LNCaP clone FGC (cell line): ENCODE data around the gene DNAI7.

ENCODE experiments used
- DNase-seq: peaks from one replicate; pipeline ENCODE4 v3.0.0-alpha.2; 2011; ENCODE audit warnings: low read depth
- H3K4me3 ChIP-seq: 2 replicates; pipeline ENCODE4 v1.5.1; 2011; ENCODE audit warnings: mild to moderate bottlenecking, low read depth, low read length, control low read depth
- TF ChIP-seq, protein P1 (sequence below): IDR thresholded peaks from 2 replicates; pipeline ENCODE4 v1.5.1; 2012; ENCODE audit warnings: mild to moderate bottlenecking; ENCODE audit not compliant: control insufficient read depth, insufficient read depth; ENCODE audit errors: extremely low read depth

Gene DNAI7

GRCh38 chr12:25194722-25195055 lies 271 bp downstream of the DNAI7 start:
- H3K4me3 ChIP-seq: peak overlapping the region; percentile 95
- TF ChIP-seq, protein P1, sequence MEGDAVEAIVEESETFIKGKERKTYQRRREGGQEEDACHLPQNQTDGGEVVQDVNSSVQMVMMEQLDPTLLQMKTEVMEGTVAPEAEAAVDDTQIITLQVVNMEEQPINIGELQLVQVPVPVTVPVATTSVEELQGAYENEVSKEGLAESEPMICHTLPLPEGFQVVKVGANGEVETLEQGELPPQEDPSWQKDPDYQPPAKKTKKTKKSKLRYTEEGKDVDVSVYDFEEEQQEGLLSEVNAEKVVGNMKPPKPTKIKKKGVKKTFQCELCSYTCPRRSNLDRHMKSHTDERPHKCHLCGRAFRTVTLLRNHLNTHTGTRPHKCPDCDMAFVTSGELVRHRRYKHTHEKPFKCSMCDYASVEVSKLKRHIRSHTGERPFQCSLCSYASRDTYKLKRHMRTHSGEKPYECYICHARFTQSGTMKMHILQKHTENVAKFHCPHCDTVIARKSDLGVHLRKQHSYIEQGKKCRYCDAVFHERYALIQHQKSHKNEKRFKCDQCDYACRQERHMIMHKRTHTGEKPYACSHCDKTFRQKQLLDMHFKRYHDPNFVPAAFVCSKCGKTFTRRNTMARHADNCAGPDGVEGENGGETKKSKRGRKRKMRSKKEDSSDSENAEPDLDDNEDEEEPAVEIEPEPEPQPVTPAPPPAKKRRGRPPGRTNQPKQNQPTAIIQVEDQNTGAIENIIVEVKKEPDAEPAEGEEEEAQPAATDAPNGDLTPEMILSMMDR: no peak
- DNase-seq: no peak

- no peak for DNase-seq
- H3K4me3 ChIP-seq: peak overlapping the region; percentile 95
- TF ChIP-seq, protein P1: no peak
These were observed 746 bp downstream of the DNAI7 start for GRCh38 chr12:25194214-25194613.

DNA sequence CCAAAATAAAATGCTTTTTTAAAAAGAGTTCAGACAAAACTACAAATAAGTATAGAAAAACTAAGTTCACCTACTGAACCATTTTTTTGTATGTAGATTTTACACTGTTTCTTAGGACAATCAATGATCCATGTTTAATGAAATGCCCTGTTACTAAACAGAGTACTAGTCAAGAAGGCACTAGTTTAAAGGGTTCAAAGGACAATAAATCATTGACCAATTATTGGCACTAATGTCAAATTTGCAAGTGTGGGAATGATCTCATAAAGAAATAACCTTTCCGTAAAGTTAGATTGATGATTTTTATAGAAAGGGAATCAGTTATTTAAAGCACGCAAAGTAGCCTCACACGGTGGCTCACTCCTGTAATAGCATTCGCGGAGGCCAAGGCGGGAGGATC lies 4.2 kb downstream of the DNAI7 start:
- TF ChIP-seq, protein P1: no peak
- DNase-seq: no peak
- H3K4me3 ChIP-seq: no peak overlapping the region

- H3K4me3 ChIP-seq: no peak overlapping the region
- TF ChIP-seq, protein P1: no peak
These were observed 5.3 kb downstream of the DNAI7 start for GRCh38 chr12:25189656-25190055.

DNA sequence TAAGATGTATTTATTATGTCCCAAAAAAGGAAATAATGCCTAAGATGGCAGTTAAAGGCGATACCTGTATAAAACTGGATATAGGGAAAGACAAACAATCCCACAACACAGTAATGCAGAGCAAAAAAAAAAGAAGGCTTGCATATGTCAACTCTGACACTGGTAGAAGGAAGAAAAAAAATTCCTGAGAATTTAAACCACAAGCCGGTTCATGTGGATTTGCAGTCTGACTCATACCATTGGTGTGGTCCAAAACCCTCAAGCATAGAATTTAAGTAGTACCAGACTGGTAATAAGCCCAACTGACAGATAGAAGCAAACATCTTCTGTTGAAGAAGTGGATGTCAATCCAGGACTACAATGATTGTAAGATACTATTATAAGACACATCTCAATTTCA lies 7.2 kb downstream of the DNAI7 start:
- no peak overlapping the region for H3K4me3 ChIP-seq
- DNase-seq: no peak
- TF ChIP-seq, protein P1: no peak

More at GRCh38 chr12:25189656-25190055, 5.3 kb downstream of the DNAI7 start:
- no peak for DNase-seq

DNA sequence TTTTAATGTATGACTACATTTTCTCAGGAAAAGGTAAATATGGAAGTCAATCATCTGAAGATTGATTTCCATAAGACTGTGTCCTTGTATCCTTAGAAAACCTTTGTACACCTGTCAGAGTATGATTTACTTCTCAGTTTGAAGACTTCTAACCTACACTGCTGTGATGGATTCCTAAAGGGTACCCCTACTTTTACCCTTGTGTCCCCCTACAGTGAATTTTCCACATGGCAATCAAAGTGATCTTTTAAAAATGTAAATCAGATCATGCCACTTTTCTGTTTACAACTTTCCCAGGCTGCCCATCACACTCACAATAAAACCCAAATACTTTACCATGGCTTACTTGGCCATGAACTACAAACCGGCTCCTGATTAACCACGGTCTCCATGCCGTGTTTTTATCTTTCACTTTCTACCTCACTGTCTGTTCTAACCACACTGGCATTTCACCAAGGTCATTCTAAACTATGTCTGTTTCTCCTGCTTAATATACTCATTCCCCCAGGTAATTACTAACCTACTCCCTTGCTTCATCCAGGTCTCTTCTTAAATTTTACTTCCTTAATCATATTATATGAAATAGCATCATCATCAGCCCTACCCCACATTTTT lies 8.1 kb downstream of the DNAI7 start:
- DNase-seq: no peak
- TF ChIP-seq, protein P1: no peak
- H3K4me3 ChIP-seq: no peak overlapping the region

- H3K4me3 ChIP-seq: no peak overlapping the region
These were observed 8.7 kb downstream of the DNAI7 start for GRCh38 chr12:25186038-25186787.

More at GRCh38 chr12:25186038-25186787, 8.7 kb downstream of the DNAI7 start:
- no peak for DNase-seq
- TF ChIP-seq, protein P1: no peak
